ENCODE measurements around the gene ZMYND8.

GRCh38 chr20:47348539-47349142 lies 7.9 kb downstream of the ZMYND8 start:
- no peak for TF ChIP-seq YY1 (IDR thresholded peaks at IDR 0.05; ENCODE audit: insufficient read depth, insufficient read length)
- TF ChIP-seq ZNF274 (IDR thresholded peaks at IDR 0.05; ENCODE audit: low read depth, low read length), result no peak
- no peak for TF ChIP-seq SUZ12 (IDR thresholded peaks at IDR 0.05; ENCODE audit: extremely low read depth, insufficient read depth, insufficient read length)

Data from NT2/D1 (cell line).